Thyroid gland (tissue), 4 donors: Measurements from ENCODE around the gene SGF29.

Experiments used
- POLR2A ChIP-seq, 2 donors: fragments of 450-650 bp; IDR thresholded peaks; one replicate each; pipeline ENCODE4 v1.6.1; 2017; ENCODE audit warnings: antibody characterized with exemption in 2 of 2, mild to moderate bottlenecking in 2 of 2, moderate library complexity in 1 of 2
- TF ChIP-seq, protein P1 (sequence below), 6 experiments: fragments of 200-600 bp in 3 of 6; fragments of 450-650 bp in 3 of 6; sonication (generic) in 3 of 6; IDR thresholded peaks; one replicate each; pipeline ENCODE4 v1.5.1; 2016 to 2019; ENCODE audit warnings: antibody characterized with exemption in 6 of 6, mild to moderate bottlenecking in 2 of 6, inconsistent platforms in 1 of 6, moderate library complexity in 1 of 6

DNA sequence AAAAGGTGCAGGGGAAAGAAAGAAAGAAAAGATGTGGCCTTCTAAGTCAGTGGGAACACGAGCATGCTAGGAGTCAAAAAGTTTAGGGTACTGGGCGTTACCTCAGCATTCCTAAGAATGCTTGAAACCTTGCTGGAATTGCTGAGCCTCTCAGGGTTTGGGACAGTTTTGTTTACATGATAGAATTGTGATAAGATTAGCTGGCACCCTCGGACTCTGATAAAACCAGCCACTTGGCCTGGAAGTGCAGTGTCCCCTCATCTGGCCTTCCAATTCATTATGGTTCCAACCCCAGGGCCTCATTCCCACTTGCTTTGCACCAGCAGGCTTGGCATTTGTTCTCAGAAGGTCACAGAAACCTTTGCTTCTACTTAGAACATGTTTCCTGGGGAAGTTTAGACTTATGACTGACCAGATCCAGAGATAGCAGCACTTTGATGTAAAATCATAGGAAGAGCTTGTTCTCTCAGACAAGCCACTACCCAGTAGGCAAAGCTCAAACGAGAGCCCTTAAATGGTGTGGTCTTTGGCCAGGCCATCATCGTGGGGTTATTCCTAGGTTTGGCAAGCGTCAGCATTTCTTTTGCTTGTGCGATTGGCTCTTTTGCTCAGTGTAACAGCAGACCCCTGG, 8.0 kb downstream of the SGF29 start:
- TF ChIP-seq, protein P1, sequence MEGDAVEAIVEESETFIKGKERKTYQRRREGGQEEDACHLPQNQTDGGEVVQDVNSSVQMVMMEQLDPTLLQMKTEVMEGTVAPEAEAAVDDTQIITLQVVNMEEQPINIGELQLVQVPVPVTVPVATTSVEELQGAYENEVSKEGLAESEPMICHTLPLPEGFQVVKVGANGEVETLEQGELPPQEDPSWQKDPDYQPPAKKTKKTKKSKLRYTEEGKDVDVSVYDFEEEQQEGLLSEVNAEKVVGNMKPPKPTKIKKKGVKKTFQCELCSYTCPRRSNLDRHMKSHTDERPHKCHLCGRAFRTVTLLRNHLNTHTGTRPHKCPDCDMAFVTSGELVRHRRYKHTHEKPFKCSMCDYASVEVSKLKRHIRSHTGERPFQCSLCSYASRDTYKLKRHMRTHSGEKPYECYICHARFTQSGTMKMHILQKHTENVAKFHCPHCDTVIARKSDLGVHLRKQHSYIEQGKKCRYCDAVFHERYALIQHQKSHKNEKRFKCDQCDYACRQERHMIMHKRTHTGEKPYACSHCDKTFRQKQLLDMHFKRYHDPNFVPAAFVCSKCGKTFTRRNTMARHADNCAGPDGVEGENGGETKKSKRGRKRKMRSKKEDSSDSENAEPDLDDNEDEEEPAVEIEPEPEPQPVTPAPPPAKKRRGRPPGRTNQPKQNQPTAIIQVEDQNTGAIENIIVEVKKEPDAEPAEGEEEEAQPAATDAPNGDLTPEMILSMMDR (IDR thresholded peaks at IDR 0.05): no peak
- TF ChIP-seq POLR2A (IDR thresholded peaks at IDR 0.05): no peak
